ENCODE measurements around the gene LMAN2L.

DNA sequence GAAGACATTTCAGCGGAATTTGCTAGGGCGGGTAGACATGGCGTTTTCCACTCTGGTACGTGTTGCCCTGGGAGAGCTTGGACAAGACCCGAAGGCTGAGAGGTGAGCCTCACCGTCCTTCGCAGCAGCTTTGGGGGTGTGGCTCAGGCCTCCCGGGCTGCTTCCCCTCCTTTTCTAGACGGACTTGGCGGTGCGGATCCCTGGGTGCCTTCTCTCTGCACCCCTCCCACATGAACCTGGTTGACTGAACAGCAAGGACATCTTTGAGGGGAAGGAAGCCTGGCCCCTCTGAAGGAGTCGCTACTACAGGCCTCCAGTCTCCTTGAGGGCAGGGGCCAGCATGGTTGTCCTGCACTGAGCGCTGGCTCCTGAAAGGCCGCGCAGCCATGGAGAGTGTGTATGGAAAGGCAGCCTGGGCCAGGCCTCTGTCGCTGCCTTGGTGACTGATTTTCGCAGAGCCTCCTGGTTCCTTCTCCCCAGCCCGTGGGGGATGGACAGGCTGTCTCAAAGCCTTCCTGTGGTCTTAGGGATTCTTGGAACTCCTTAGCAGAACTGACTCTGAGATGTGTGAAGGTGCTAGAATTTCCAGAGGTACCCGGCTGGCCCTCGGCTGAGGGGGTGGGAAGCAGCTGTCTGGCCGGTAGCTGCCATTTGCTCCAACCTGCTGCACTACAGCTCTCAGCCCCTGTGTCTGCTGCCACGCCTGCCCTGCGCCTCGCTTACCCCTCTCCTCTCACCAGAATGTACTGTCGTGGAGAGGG is 30.8 kb upstream of the LMAN2L start:
- no peak for TF ChIP-seq POLR2A (IDR thresholded peaks at IDR 0.05)
- TF ChIP-seq, protein P1, sequence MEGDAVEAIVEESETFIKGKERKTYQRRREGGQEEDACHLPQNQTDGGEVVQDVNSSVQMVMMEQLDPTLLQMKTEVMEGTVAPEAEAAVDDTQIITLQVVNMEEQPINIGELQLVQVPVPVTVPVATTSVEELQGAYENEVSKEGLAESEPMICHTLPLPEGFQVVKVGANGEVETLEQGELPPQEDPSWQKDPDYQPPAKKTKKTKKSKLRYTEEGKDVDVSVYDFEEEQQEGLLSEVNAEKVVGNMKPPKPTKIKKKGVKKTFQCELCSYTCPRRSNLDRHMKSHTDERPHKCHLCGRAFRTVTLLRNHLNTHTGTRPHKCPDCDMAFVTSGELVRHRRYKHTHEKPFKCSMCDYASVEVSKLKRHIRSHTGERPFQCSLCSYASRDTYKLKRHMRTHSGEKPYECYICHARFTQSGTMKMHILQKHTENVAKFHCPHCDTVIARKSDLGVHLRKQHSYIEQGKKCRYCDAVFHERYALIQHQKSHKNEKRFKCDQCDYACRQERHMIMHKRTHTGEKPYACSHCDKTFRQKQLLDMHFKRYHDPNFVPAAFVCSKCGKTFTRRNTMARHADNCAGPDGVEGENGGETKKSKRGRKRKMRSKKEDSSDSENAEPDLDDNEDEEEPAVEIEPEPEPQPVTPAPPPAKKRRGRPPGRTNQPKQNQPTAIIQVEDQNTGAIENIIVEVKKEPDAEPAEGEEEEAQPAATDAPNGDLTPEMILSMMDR (IDR thresholded peaks at IDR 0.05), result no peak

Data from body of pancreas (tissue), 4 donors.